ENCODE data around the gene PDZD2.

DNA sequence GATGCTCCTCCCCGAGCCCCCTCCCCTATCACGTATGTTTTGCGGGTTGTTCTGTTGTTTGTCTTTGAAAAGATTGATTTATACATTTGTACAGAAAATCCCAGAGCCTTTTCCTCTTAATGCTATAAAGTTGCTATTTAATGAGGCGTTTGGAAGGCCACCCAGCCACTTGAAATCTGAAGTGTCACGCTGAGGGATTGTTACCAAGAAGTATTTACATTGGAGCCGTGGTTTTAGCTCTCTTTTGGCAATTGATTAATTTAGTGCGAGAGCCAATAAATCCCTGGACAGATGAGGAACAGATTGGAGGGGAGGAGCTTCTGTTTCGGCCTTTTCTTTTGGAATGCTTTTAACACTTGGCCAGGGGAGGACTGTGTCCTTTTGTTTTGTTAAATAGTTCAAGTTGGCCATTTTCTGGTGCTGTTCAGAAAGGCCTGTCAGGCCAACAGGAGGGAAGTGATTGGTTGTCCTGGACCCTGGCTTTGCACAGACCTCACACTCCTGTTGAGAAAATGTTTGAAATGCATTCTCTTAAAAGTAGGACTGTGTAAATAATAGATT, 250.2 kb downstream of the PDZD2 start:
- TF ChIP-seq, protein P1, sequence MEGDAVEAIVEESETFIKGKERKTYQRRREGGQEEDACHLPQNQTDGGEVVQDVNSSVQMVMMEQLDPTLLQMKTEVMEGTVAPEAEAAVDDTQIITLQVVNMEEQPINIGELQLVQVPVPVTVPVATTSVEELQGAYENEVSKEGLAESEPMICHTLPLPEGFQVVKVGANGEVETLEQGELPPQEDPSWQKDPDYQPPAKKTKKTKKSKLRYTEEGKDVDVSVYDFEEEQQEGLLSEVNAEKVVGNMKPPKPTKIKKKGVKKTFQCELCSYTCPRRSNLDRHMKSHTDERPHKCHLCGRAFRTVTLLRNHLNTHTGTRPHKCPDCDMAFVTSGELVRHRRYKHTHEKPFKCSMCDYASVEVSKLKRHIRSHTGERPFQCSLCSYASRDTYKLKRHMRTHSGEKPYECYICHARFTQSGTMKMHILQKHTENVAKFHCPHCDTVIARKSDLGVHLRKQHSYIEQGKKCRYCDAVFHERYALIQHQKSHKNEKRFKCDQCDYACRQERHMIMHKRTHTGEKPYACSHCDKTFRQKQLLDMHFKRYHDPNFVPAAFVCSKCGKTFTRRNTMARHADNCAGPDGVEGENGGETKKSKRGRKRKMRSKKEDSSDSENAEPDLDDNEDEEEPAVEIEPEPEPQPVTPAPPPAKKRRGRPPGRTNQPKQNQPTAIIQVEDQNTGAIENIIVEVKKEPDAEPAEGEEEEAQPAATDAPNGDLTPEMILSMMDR (IDR thresholded peaks at IDR 0.05), result no peak
- TF ChIP-seq POLR2AphosphoS5 (IDR thresholded peaks at IDR 0.05) (peak in 1 of 3 donors; percentile 3), EP300 (IDR thresholded peaks at IDR 0.05) (no peak), POLR2A (IDR thresholded peaks at IDR 0.05) (no peak)

Measured in stomach (tissue), 4 donors.